NCI-H510A treated with DMSO at 0.1 percent for 48 hours (cell line): ENCODE results near the gene SLC39A7.

ENCODE experiments used
- DNase-seq: peaks from one replicate; lab custom pipeline; 2025; lab: John Stamatoyannopoulos, UW

Gene SLC39A7

GRCh38 chr6:33170176-33171015 lies 30.3 kb upstream of the SLC39A7 start:
- DNase-seq = no peak

- DNase-seq = no peak
Observed at GRCh38 chr6:33171016-33171879, 29.4 kb upstream of the SLC39A7 start.

DNA sequence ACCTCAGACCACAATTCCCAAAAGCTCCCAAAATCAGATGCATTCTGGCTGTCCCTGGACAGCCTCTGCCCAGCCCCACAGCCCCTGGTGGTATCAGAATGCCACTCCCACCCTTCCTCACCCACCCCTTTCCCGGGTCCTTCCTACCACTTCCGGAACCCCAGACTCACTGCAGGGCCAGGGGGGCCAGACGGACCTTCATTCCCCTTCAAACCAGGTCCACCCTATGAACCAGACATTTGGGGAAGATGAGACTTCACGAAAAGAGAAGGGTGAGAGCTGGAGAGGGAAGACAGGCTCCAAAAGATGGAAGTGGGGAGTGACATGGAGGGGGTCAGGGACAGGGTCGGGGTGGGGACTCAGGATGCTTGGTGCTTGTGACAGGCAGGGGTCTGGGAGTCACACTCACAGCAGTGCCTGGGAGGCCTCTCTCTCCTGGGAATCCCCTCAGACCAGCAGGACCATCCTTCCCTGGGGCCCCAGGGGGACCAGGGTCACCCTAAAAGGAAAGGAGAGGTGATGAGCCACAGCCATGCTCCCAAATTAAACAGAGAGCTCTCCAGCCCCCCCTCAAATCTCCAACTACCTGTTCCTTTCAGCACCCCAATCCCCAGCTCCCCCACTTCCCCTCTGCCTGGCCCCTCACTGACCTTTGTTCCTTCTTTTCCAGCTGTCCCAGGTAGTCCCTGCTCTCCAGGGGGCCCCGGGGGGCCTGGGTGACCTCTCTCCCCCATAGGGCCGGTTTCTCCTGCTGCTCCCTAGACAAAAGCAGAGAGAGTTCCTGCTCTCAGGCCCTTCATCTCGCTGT lies 28.6 kb upstream of the SLC39A7 start:
- no peak for DNase-seq

- no peak for DNase-seq
Observed at GRCh38 chr6:33172688-33173534, 27.8 kb upstream of the SLC39A7 start.

- DNase-seq = no peak
Observed at GRCh38 chr6:33173535-33174180, 27.0 kb upstream of the SLC39A7 start.

DNA sequence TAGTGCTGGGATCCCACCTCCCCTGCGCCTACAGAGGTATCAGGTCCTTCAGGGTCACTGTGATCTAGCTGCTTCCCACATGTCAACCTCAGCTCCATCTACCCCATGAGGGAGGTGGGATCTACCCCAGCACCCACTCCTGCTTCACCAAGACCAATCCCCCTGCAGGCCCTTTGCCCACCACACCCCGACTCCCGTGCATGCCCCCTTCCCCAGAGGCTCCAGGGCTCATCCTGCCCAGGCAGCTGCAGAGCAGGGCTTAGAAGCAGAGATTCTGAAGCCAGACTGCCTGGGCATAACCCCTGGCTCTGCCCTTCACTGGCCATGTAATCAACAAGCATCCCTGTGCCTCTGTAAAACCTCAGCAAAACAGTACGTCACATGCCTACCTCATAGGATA lies 25.9 kb upstream of the SLC39A7 start:
- no peak for DNase-seq

- DNase-seq = no peak
Observed at GRCh38 chr6:33175436-33176069, 25.1 kb upstream of the SLC39A7 start.

GRCh38 chr6:33176906-33177305 lies 23.8 kb upstream of the SLC39A7 start:
- no peak for DNase-seq

DNA sequence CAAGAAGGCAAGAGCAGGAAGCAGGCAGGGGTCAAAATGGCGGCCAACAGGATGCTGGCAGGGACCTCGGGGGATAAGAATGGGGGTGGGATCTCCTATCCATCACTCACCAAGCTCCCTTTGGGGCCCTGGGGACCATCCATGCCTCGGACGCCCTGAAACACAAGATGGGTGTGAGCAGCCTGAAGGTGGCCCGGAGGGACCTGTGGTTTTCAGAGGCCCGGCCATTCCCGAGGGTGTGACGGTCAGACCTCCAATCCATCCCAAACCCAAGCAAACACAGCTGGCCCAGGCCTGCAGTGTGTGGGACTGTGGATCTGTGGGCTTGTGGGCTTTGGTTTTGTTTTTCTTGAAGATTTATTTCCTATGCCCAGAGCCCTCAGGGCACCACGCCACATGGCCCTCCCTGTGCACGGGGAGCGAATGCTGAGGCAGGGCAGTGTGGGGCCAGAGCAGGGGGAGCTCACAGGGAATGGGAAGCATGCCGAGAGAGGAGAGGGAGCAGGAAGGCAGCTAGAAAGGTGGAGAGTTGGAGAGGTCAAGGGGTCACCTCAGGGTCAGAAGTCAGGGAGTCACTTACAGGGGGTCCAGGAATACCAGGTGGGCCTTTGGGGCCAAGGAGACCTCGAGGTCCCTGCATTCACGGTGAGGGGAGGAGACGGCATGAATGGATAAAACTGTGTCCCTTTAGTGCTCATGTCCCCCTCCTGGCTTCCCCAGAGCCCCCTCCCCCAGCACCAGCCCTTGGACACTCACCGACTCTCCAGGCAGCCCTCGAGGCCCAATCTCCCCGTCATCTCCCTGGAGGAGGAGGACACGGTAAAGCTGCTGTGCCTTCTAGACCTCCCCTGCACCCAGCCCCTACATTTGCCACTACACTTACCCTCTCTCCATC lies 22.9 kb upstream of the SLC39A7 start:
- DNase-seq = no peak

- no peak for DNase-seq
Observed at GRCh38 chr6:33178755-33179475, 21.8 kb upstream of the SLC39A7 start.

- no peak for DNase-seq
Observed at GRCh38 chr6:33181141-33181540, 19.5 kb upstream of the SLC39A7 start.

GRCh38 chr6:33183071-33183683 lies 17.5 kb upstream of the SLC39A7 start:
- no peak for DNase-seq

GRCh38 chr6:33185190-33185589 lies 15.5 kb upstream of the SLC39A7 start:
- no peak for DNase-seq

- no peak for DNase-seq
Observed at GRCh38 chr6:33185654-33186187, 14.9 kb upstream of the SLC39A7 start.

- DNase-seq = no peak
Observed at GRCh38 chr6:33187809-33188208, 12.9 kb upstream of the SLC39A7 start.

DNA sequence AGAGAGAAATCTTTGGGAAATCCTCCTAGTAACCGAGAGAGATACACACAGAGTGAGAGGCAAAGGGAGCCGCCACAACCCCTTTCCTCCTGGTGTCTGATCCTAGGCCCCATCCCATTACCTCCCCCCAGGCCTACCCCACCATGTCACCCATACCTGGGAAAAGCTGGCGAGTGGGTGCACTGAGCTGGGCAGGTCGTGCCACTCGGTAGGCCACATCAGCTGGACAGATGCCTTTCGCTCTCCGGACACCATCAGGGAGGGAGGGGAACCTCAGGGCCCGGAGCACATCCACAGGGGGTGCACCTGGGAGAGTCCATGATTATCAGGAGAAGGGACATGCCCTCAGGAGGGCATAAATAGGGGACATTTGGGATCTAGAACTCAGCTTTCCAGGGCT lies 11.5 kb upstream of the SLC39A7 start:
- DNase-seq = no peak

DNA sequence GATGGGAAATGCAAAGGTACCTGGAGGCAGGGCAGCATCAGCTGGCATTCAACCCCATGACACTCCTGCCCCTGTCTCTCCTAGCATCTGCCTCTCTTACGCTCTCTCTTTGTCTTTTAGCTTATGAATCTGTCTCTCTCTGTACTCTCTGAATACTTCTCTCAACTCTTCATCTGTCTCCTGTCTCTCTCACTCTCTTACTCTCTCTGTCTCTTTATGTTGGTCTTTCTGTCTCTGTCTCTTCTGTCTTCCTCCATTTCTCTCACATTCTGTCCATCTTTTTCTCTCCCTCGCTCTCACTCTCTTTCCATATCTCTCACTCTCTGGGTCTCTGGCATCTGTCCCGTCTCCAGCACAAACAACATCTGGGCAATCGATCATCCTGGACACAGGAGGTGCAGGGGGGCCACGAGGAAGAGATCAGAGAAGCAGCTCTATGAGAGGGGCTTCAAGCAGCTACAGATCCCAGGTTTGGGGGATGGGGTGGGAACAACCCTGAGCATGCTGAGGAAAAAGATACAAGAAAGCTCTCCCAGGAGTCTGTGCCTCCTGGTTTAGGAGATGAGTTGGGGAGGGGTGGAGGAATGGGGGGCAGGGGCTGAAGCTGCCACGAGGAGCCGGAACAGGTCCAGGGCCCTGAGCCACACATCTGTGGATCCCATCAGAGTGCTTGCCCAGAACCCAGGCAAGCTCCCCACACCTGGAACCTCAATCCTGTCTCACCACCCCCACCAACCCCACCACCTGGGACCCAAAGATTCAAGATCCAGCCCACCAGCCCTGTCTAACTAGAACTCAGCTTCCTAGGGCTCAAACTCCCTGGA lies 10.8 kb upstream of the SLC39A7 start:
- no peak for DNase-seq
